Prostate gland (tissue), 2 donors: ENCODE measurements around the gene BCAS3. TPM values are rescaled to one million over a fixed set of nuclear protein-coding genes. Genes with fewer than 3 reads are reported as not detected.

Experiments used
- DNase-seq: peaks from one replicate; pipeline ENCODE4 v3.0.0-alpha.2; 2019; ENCODE audit warnings: low spot score
- H3K27ac ChIP-seq, 2 donors: fragments of 200-600 bp; sonication (generic); 2 replicates each; pipeline ENCODE4 v1.5.1; 2017 to 2019
- H3K27me3 ChIP-seq: fragments of 200-600 bp; sonication (generic); replicated peaks from 2 replicates; pipeline ENCODE4 v1.5.1; 2019; ENCODE audit not compliant: insufficient read depth
- H3K36me3 ChIP-seq, 2 donors: fragments of 200-600 bp; sonication (generic); 1 replicate in 1 of 2; 2 replicates in 1 of 2; pipeline versions ENCODE4 v1.5.1 to v1.8.1; 2017 to 2019
- H3K4me1 ChIP-seq: fragments of 200-600 bp; sonication (generic); replicated peaks from 2 replicates; pipeline ENCODE4 v1.5.1; 2019
- H3K4me3 ChIP-seq, 2 donors: fragments of 200-600 bp; sonication (generic); 2 replicates each; pipeline ENCODE4 v1.5.1; 2017 to 2019
- H3K9me3 ChIP-seq: fragments of 200-600 bp; sonication (generic); 2 replicates; pipeline ENCODE4 v1.5.1; 2017
- CTCF ChIP-seq, 4 experiments: fragments of 200-600 bp in 2 of 4; fragments of 450-650 bp in 2 of 4; sonication (generic) in 2 of 4; IDR thresholded peaks; 1 replicate in 3 of 4; 2 replicates in 1 of 4; pipeline ENCODE4 v1.5.1; 2016 to 2019; ENCODE audit warnings: antibody characterized with exemption in 4 of 4, mild to moderate bottlenecking in 2 of 4, moderate library complexity in 2 of 4
- POLR2A ChIP-seq: fragments of 450-650 bp; IDR thresholded peaks from one replicate; pipeline ENCODE4 v1.6.1; 2016; ENCODE audit warnings: antibody characterized with exemption, mild to moderate bottlenecking
- POLR2AphosphoS5 ChIP-seq: sonication (generic); formaldehyde crosslinking; IDR thresholded peaks from one replicate; pipeline ENCODE4 v1.6.1; 2017; ENCODE audit warnings: antibody characterized with exemption
- WGBS: methylation state at CpG from one replicate; pipeline ENCODE4 v1.1.5; 2018; 5-methylcytosine and 5-hydroxymethylcytosine counted together
- intact Hi-C: fragments of 100-400 bp; cut with DNase I; formaldehyde crosslinking; loops from one replicate; pipeline ENCODE4 v1.14.2; 2022
- total RNA-seq, 2 donors: library from RNA; depleted of rRNA; stranded (reverse); fragments of >200 nt; gene quantifications; one replicate each; pipeline ENCODE4 v1.1.0, GENCODE V29; 2016

BCAS3 gene
- total RNA-seq, 2 donors from 2014 or later, result 57.8 to 93.9 TPM

- Histone ChIP-seq H3K4me3 (no peak overlapping the region), H3K27ac (no peak overlapping the region), H3K27me3 (no peaks in the 10 kb centered on the region), H3K9me3 (no peaks in the 10 kb centered on the region), H3K36me3 (no peaks in the 10 kb centered on the region), H3K4me1 (no peaks in the 10 kb centered on the region)
- intact Hi-C loops, result no loop called here
- TF ChIP-seq CTCF (IDR thresholded peaks at IDR 0.05), result no peak
- no peak for TF ChIP-seq POLR2AphosphoS5
- no peak for TF ChIP-seq POLR2A
- WGBS, result 97% methylated on average over 7 of the region's 7 CpGs
- DNase-seq, result no peak
Measured at GRCh38 chr17:61368832-61369450, 691.3 kb downstream of the BCAS3 start.

- no peak for TF ChIP-seq POLR2AphosphoS5
- no peak for TF ChIP-seq CTCF (IDR thresholded peaks at IDR 0.05)
- no peak for TF ChIP-seq POLR2A
- 92% methylated on average over 10 of the region's 10 CpGs for WGBS
- Histone ChIP-seq H3K36me3 (no peaks in the 10 kb centered on the region), H3K27me3 (no peaks in the 10 kb centered on the region), H3K4me1 (no peaks in the 10 kb centered on the region), H3K9me3 (no peaks in the 10 kb centered on the region), H3K27ac (no peak overlapping the region), H3K4me3 (no peak overlapping the region)
- DNase-seq, result no peak
- intact Hi-C loops, result no loop called here
Measured at GRCh38 chr17:61369751-61370150, 692.1 kb downstream of the BCAS3 start.

GRCh38 chr17:61371179-61371578, 693.5 kb downstream of the BCAS3 start:
- TF ChIP-seq POLR2AphosphoS5 (no peak), POLR2A (no peak), CTCF (IDR thresholded peaks at IDR 0.05) (no peak)
- H3K4me3 ChIP-seq, result no peak overlapping the region
- no peaks in the 10 kb centered on the region for H3K36me3 ChIP-seq
- WGBS, result 91% methylated on average over 1 of the region's 1 CpG
- intact Hi-C loops, result no loop called here
- H3K27me3 ChIP-seq, result no peaks in the 10 kb centered on the region
- no peaks in the 10 kb centered on the region for H3K9me3 ChIP-seq
- DNase-seq, result no peak
- H3K27ac ChIP-seq, result no peak overlapping the region
- no peaks in the 10 kb centered on the region for H3K4me1 ChIP-seq

- 96% methylated on average over 8 of the region's 8 CpGs for WGBS
- Histone ChIP-seq H3K27me3 (no peaks in the 10 kb centered on the region), H3K4me1 (no peaks in the 10 kb centered on the region), H3K4me3 (no peak overlapping the region), H3K36me3 (no peaks in the 10 kb centered on the region), H3K9me3 (no peaks in the 10 kb centered on the region), H3K27ac (no peak overlapping the region)
- DNase-seq, result no peak
- intact Hi-C loops, result no loop called here
- TF ChIP-seq CTCF (IDR thresholded peaks at IDR 0.05) (no peak), POLR2AphosphoS5 (no peak), POLR2A (no peak)
Measured at GRCh38 chr17:61371606-61372005, 694.0 kb downstream of the BCAS3 start.

- TF ChIP-seq POLR2A, result no peak
- TF ChIP-seq POLR2AphosphoS5, result no peak
- WGBS, result 76% methylated on average over 9 of the region's 9 CpGs
- no peak for DNase-seq
- no peaks in the 10 kb centered on the region for H3K9me3 ChIP-seq
- no peaks in the 10 kb centered on the region for H3K4me1 ChIP-seq
- intact Hi-C loops, result no loop called here
- H3K27ac ChIP-seq, result no peak overlapping the region
- H3K27me3 ChIP-seq, result no peaks in the 10 kb centered on the region
- H3K4me3 ChIP-seq, result no peak overlapping the region
- no peaks in the 10 kb centered on the region for H3K36me3 ChIP-seq
Measured at GRCh38 chr17:61372436-61372835, 694.8 kb downstream of the BCAS3 start.
